Measurements from ENCODE around the gene SEM1.

Gene SEM1

DNA sequence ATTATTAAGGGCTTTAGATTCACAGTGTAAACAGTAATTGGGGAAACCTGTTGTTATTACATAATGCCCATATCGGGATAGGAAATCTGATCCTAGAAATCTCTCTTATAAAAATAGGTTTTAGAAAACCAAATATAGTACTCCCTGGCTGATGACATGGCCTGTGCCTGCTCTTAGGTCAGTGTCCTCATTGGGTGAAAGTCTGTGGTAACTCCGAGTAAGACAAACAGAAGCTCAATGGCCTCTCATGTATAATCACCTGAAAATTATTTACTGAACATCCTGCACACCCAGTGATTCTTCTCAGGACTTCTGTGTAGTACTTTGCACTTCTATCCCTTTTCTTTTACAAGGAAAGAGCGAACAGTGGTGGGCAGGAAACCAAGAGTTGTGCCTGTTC, 37.8 kb downstream of the SEM1 start:
- Histone ChIP-seq H3K18ac (ENCODE audit: low read length) (no peak overlapping the region), H2BK5ac (ENCODE audit: low read depth, low read length, poor library complexity) (no peak overlapping the region), H3K27me3 (ENCODE audit: insufficient read depth, low read length) (no peaks in the 10 kb centered on the region), H4K91ac (ENCODE audit: low read depth, low read length) (no peak overlapping the region), H2AK5ac (ENCODE audit: low read length) (no peak overlapping the region), H2BK120ac (ENCODE audit: insufficient read depth, low read length, poor library complexity) (no peak overlapping the region), H3K23ac (ENCODE audit: low read length) (no peak overlapping the region), H3K9me3 (ENCODE audit: insufficient read depth, low read depth, low read length) (no peaks in the 10 kb centered on the region), H4K12ac (ENCODE audit: low read depth, low read length) (no peak overlapping the region), H3K79me1 (ENCODE audit: low read length) (no peaks in the 10 kb centered on the region), H3K36me3 (ENCODE audit: control insufficient read depth in 1 of 2, insufficient read depth in 2 of 2, low read length in 2 of 2) (no peaks in the 10 kb centered on the region), H3K14ac (ENCODE audit: low read length) (no peak overlapping the region), H3K4me3 (ENCODE audit: low read depth, low read length) (no peak overlapping the region), H3K4ac (ENCODE audit: low read depth, low read length) (no peak overlapping the region), H3K4me2 (ENCODE audit: low read length) (no peak overlapping the region), H3K9ac (ENCODE audit: low read length) (no peak overlapping the region), H3K27ac (ENCODE audit: low read depth, low read length) (no peak overlapping the region), H2AFZ (ENCODE audit: insufficient read depth, low read length, poor library complexity) (no peak overlapping the region), H4K8ac (ENCODE audit: low read depth, low read length) (no peak overlapping the region), H3K79me2 (ENCODE audit: control insufficient read depth, insufficient read depth, low read length, poor library complexity) (no peaks in the 10 kb centered on the region), H3K4me1 (ENCODE audit: control insufficient read depth in 1 of 2, insufficient read depth in 2 of 2, low read length in 2 of 2) (peaks cover 0 to 2% of the 10 kb centered on the region in 2 experiments), H2BK12ac (ENCODE audit: low read length) (no peak overlapping the region)
- no CpG with 5 or more reads among the region's 3 CpGs for WGBS (ENCODE audit: extremely low coverage, insufficient coverage, insufficient read length)
- no peak for DNase-seq

DNA sequence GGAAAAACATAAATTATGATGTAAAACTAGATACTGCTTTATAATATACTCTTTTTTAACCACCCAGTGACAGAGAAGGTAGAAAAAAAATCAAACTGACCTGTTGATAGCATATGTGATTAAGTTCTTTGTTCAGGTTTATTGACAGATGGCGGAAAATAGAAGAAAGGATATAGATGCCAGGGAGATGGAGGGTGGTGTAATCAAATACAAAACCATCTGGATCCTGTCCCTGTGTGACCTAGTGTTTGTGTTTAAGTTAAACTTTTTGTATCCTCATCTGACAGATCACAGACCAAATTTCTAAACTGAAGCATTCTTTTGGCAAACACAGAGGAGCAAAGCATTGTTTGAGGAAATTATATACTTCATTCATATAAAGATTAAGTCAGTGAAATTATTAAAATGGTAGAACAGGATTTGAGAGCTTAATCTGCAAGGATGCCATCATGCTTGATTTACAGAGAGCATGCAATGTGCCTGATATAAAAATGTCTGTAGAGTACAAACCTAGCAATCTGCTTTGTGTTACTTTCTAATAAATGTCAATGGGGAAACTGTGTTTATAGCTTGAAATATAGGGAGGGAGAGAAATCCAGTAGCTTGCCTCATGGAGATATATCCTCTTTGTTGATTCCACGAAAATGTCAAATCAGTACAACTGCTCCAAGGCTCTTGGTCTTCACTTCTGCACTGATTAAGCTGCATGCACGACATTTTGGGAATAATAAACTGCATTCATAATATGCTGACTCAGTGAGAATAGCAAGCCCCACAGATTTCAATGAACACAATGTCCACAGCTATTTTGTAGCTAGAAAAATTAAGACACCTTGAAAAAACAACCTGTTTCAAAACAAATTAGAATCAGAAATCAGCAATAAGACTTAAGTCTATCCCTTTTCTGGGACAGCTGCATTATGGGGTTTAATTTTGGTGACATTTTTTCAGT, 39.0 kb downstream of the SEM1 start:
- Histone ChIP-seq H3K18ac (ENCODE audit: low read length) (no peak overlapping the region), H3K23ac (ENCODE audit: low read length) (no peak overlapping the region), H3K9ac (ENCODE audit: low read length) (no peak overlapping the region), H2AFZ (ENCODE audit: insufficient read depth, low read length, poor library complexity) (no peak overlapping the region), H3K4ac (ENCODE audit: low read depth, low read length) (no peak overlapping the region), H4K91ac (ENCODE audit: low read depth, low read length) (no peak overlapping the region), H3K79me2 (ENCODE audit: control insufficient read depth, insufficient read depth, low read length, poor library complexity) (no peaks in the 10 kb centered on the region), H3K79me1 (ENCODE audit: low read length) (no peaks in the 10 kb centered on the region), H3K27me3 (ENCODE audit: insufficient read depth, low read length) (no peaks in the 10 kb centered on the region), H3K4me3 (ENCODE audit: low read depth, low read length) (no peak overlapping the region), H3K4me2 (ENCODE audit: low read length) (no peak overlapping the region), H2AK5ac (ENCODE audit: low read length) (no peak overlapping the region), H2BK120ac (ENCODE audit: insufficient read depth, low read length, poor library complexity) (no peak overlapping the region), H4K8ac (ENCODE audit: low read depth, low read length) (no peak overlapping the region), H4K12ac (ENCODE audit: low read depth, low read length) (no peak overlapping the region), H3K27ac (ENCODE audit: low read depth, low read length) (no peak overlapping the region), H3K4me1 (ENCODE audit: control insufficient read depth in 1 of 2, insufficient read depth in 2 of 2, low read length in 2 of 2) (peaks cover 0 to 2% of the 10 kb centered on the region in 2 experiments), H2BK5ac (ENCODE audit: low read depth, low read length, poor library complexity) (no peak overlapping the region), H2BK12ac (ENCODE audit: low read length) (no peak overlapping the region), H3K9me3 (ENCODE audit: insufficient read depth, low read depth, low read length) (no peaks in the 10 kb centered on the region), H3K36me3 (ENCODE audit: control insufficient read depth in 1 of 2, insufficient read depth in 2 of 2, low read length in 2 of 2) (no peaks in the 10 kb centered on the region), H3K14ac (ENCODE audit: low read length) (no peak overlapping the region)
- no CpG with 5 or more reads among the region's 3 CpGs for WGBS (ENCODE audit: extremely low coverage, insufficient coverage, insufficient read length)
- DNase-seq: no peak

DNA sequence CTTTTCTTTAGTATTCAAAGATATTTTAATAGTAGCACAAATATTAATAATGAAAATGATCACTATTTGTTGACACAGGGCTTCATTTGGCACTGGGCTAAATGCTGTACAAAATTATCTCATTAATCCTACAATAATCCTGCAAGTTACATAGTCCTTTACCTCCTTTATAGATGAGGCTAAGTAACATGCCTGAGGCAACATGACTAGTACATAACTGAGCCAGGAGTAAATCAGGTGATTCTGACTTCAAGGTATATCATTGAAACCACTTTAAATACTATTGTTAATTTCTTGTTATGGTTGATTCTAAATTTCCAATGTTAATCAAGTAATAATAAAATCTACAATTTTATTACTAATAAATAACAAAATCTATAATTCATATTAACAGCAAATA, 39.8 kb downstream of the SEM1 start:
- Histone ChIP-seq H3K9me3 (ENCODE audit: insufficient read depth, low read depth, low read length) (no peaks in the 10 kb centered on the region), H3K4me1 (ENCODE audit: control insufficient read depth in 1 of 2, insufficient read depth in 2 of 2, low read length in 2 of 2) (peaks cover 0 to 2% of the 10 kb centered on the region in 2 experiments), H3K18ac (ENCODE audit: low read length) (no peak overlapping the region), H3K14ac (ENCODE audit: low read length) (no peak overlapping the region), H3K27ac (ENCODE audit: low read depth, low read length) (no peak overlapping the region), H3K36me3 (ENCODE audit: control insufficient read depth in 1 of 2, insufficient read depth in 2 of 2, low read length in 2 of 2) (no peaks in the 10 kb centered on the region), H3K4me3 (ENCODE audit: low read depth, low read length) (no peak overlapping the region), H2BK12ac (ENCODE audit: low read length) (no peak overlapping the region), H4K12ac (ENCODE audit: low read depth, low read length) (no peak overlapping the region), H3K27me3 (ENCODE audit: insufficient read depth, low read length) (no peaks in the 10 kb centered on the region), H3K4me2 (ENCODE audit: low read length) (no peak overlapping the region), H3K79me2 (ENCODE audit: control insufficient read depth, insufficient read depth, low read length, poor library complexity) (no peaks in the 10 kb centered on the region), H2AK5ac (ENCODE audit: low read length) (no peak overlapping the region), H3K79me1 (ENCODE audit: low read length) (no peaks in the 10 kb centered on the region), H3K23ac (ENCODE audit: low read length) (no peak overlapping the region), H4K8ac (ENCODE audit: low read depth, low read length) (no peak overlapping the region), H2BK120ac (ENCODE audit: insufficient read depth, low read length, poor library complexity) (no peak overlapping the region), H4K91ac (ENCODE audit: low read depth, low read length) (no peak overlapping the region), H2BK5ac (ENCODE audit: low read depth, low read length, poor library complexity) (no peak overlapping the region), H2AFZ (ENCODE audit: insufficient read depth, low read length, poor library complexity) (no peak overlapping the region), H3K9ac (ENCODE audit: low read length) (no peak overlapping the region), H3K4ac (ENCODE audit: low read depth, low read length) (no peak overlapping the region)
- peak in 1 of 2 donors; percentile 18 for DNase-seq

DNA sequence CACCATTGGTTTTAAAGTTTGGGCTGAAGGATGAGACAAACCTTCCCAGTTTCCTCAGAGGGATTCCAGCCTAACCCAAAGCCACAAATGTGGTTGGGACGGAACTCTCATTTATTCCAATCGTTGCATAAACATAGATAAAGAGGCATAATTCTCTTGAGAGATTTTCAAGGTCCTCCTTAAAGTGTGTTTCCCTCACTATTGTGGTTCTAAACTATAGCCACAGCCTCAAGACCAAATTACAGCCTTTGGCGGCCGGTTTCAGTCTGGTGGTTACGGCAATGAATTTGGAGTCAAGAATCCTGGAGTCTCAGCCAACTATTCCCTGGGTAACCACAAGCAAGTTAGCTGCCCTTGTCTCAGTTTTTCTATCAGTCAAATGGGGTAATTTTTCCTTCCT, 42.6 kb downstream of the SEM1 start:
- no peak overlapping the region for H2AK5ac ChIP-seq (ENCODE audit: low read length)
- no peak overlapping the region for H2BK12ac ChIP-seq (ENCODE audit: low read length)
- WGBS (ENCODE audit: extremely low coverage, insufficient coverage, insufficient read length): no CpG with 5 or more reads among the region's 5 CpGs

More for the DNA sequence above, 42.6 kb downstream of the SEM1 start:
- no peak for DNase-seq
- Histone ChIP-seq H3K14ac (ENCODE audit: low read length) (no peak overlapping the region), H2BK5ac (ENCODE audit: low read depth, low read length, poor library complexity) (no peak overlapping the region), H2AFZ (ENCODE audit: insufficient read depth, low read length, poor library complexity) (no peak overlapping the region), H3K36me3 (ENCODE audit: control insufficient read depth in 1 of 2, insufficient read depth in 2 of 2, low read length in 2 of 2) (no peaks in the 10 kb centered on the region), H4K91ac (ENCODE audit: low read depth, low read length) (no peak overlapping the region), H3K4me1 (ENCODE audit: control insufficient read depth in 1 of 2, insufficient read depth in 2 of 2, low read length in 2 of 2) (peaks cover 0 to 2% of the 10 kb centered on the region in 2 experiments), H3K4me3 (ENCODE audit: low read depth, low read length) (no peak overlapping the region), H3K18ac (ENCODE audit: low read length) (no peak overlapping the region), H3K9me3 (ENCODE audit: insufficient read depth, low read depth, low read length) (no peaks in the 10 kb centered on the region), H3K4ac (ENCODE audit: low read depth, low read length) (no peak overlapping the region), H3K23ac (ENCODE audit: low read length) (no peak overlapping the region), H3K27ac (ENCODE audit: low read depth, low read length) (no peak overlapping the region), H2BK120ac (ENCODE audit: insufficient read depth, low read length, poor library complexity) (no peak overlapping the region), H3K79me2 (ENCODE audit: control insufficient read depth, insufficient read depth, low read length, poor library complexity) (no peaks in the 10 kb centered on the region), H3K27me3 (ENCODE audit: insufficient read depth, low read length) (no peaks in the 10 kb centered on the region), H4K8ac (ENCODE audit: low read depth, low read length) (no peak overlapping the region), H3K9ac (ENCODE audit: low read length) (no peak overlapping the region), H3K4me2 (ENCODE audit: low read length) (no peak overlapping the region), H4K12ac (ENCODE audit: low read depth, low read length) (no peak overlapping the region), H3K79me1 (ENCODE audit: low read length) (no peaks in the 10 kb centered on the region)
